CD14-positive monocyte (primary cell): ENCODE data around the gene TUBAL3. TPM values are rescaled to one million over a fixed set of nuclear protein-coding genes. Genes with fewer than 3 reads are reported as not detected.
A peak's percentile ranks its signal among the peaks of the same experiment; 100 is the strongest.
"Not testable (repeated sequence)": the region's sequence is repeated elsewhere in the genome, so short reads cannot be mapped to it uniquely, and the experiment has no call there.

Experiments used
- DNase-seq, 3 donors: peaks; one replicate each; pipeline ENCODE4 v3.0.0-alpha.2; 2011 to 2022
- H2AFZ ChIP-seq: 2 replicates; pipeline ENCODE4 v1.6.0; 2012; ENCODE audit warnings: mild to moderate bottlenecking, low read depth, low read length, inconsistent platforms; ENCODE audit not compliant: insufficient read depth, poor library complexity, severe bottlenecking
- H3K27ac ChIP-seq, 2 donors: 1 replicate in 1 of 2; 2 replicates in 1 of 2; pipeline ENCODE4 v1.5.1; 2012 to 2013; ENCODE audit warnings: low read length in 2 of 2, control low read depth in 1 of 2, inconsistent platforms in 1 of 2, low read depth in 1 of 2, mild to moderate bottlenecking in 1 of 2
- H3K27me3 ChIP-seq, 2 donors: one replicate each; pipeline versions ENCODE4 v1.6.0 to v1.6.1; 2011 to 2013; ENCODE audit warnings: low read length in 2 of 2; ENCODE audit not compliant: control insufficient read depth in 2 of 2, insufficient read depth in 2 of 2
- H3K36me3 ChIP-seq, 2 donors: replicated peaks in 1 of 2; 1 replicate in 1 of 2; 2 replicates in 1 of 2; pipeline versions ENCODE4 v1.5.1 to v1.6.1; 2012 to 2013; ENCODE audit warnings: low read length in 2 of 2, control low read depth in 1 of 2, inconsistent platforms in 1 of 2, mild to moderate bottlenecking in 1 of 2; ENCODE audit not compliant: insufficient read depth in 2 of 2, control insufficient read depth in 1 of 2
- H3K4me1 ChIP-seq, 2 donors: 1 replicate in 1 of 2; 2 replicates in 1 of 2; pipeline versions ENCODE4 v1.5.1 to v1.6.1; 2012 to 2013; ENCODE audit warnings: low read length in 2 of 2, control low read depth in 1 of 2, inconsistent platforms in 1 of 2, mild to moderate bottlenecking in 1 of 2, moderate library complexity in 1 of 2; ENCODE audit not compliant: insufficient read depth in 2 of 2, control insufficient read depth in 1 of 2
- H3K4me2 ChIP-seq: replicated peaks from 2 replicates; pipeline ENCODE3; 2012; ENCODE audit warnings: low read length, moderate library complexity, mild to moderate bottlenecking; ENCODE audit not compliant: poor library complexity, severe bottlenecking; ENCODE audit errors: extremely low read depth
- H3K4me3 ChIP-seq, 3 experiments: fragments of 200-600 bp in 1 of 3; sonication (generic) in 1 of 3; replicated peaks in 1 of 3; 1 replicate in 2 of 3; 2 replicates in 1 of 3; pipeline ENCODE4 v1.5.1; 2011 to 2013; ENCODE audit warnings: low read length in 3 of 3, mild to moderate bottlenecking in 3 of 3, control low read depth in 2 of 3, low read depth in 2 of 3, inconsistent platforms in 1 of 3, moderate library complexity in 1 of 3
- H3K79me2 ChIP-seq: 2 replicates; pipeline ENCODE4 v1.6.0; 2012; ENCODE audit warnings: mild to moderate bottlenecking, control low read depth, inconsistent platforms, low read length, moderate library complexity; ENCODE audit not compliant: insufficient read depth
- H3K9ac ChIP-seq: 2 replicates; pipeline ENCODE4 v1.6.0; 2017; ENCODE audit warnings: low read length, mild to moderate bottlenecking; ENCODE audit not compliant: insufficient read depth, poor library complexity, severe bottlenecking
- H3K9me3 ChIP-seq, 2 donors: replicated peaks in 1 of 2; 1 replicate in 1 of 2; 2 replicates in 1 of 2; pipeline versions ENCODE4 v1.5.1 to v1.6.1; 2012 to 2013; ENCODE audit warnings: low read length in 2 of 2, control low read depth in 1 of 2; ENCODE audit not compliant: control insufficient read depth in 1 of 2, insufficient read depth in 1 of 2
- H4K20me1 ChIP-seq: 2 replicates; pipeline ENCODE4 v1.6.0; 2012; ENCODE audit warnings: mild to moderate bottlenecking, low read length, control low read depth, moderate library complexity; ENCODE audit not compliant: insufficient read depth
- H3K27ac Mint-ChIP-seq, 7 donors: one replicate each; pipeline ENCODE4 v1.8.0; 2020; ENCODE audit warnings: mild to moderate bottlenecking in 7 of 7, mixed read lengths in 7 of 7, moderate library complexity in 6 of 7, inconsistent platforms in 2 of 7
- H3K27me3 Mint-ChIP-seq, 3 donors: one replicate each; pipeline ENCODE4 v1.8.0; 2021 to 2022; ENCODE audit warnings: low read depth in 3 of 3, mild to moderate bottlenecking in 3 of 3, mixed read lengths in 3 of 3, moderate library complexity in 3 of 3, inconsistent platforms in 1 of 3
- H3K36me3 Mint-ChIP-seq, 2 donors: one replicate each; pipeline ENCODE4 v1.8.0; 2020; ENCODE audit warnings: mixed read lengths in 2 of 2, inconsistent platforms in 1 of 2, mild to moderate bottlenecking in 1 of 2
- H3K4me1 Mint-ChIP-seq: one replicate; pipeline ENCODE4 v1.8.0; 2020; ENCODE audit warnings: mild to moderate bottlenecking, mixed read lengths
- H3K4me3 Mint-ChIP-seq, 2 donors: one replicate each; pipeline ENCODE4 v1.8.0; 2020; ENCODE audit warnings: mild to moderate bottlenecking in 2 of 2, mixed read lengths in 2 of 2, moderate library complexity in 1 of 2
- H3K9me3 Mint-ChIP-seq, 7 donors: one replicate each; pipeline ENCODE4 v1.8.0; 2020 to 2022; ENCODE audit warnings: mixed read lengths in 7 of 7, mild to moderate bottlenecking in 6 of 7, moderate library complexity in 6 of 7, inconsistent platforms in 2 of 7
- WGBS: methylation state at CpG from one replicate; pipeline ENCODE4 v1.1.5; 2013; ENCODE audit warnings: missing lambda C conversion rate; ENCODE audit not compliant: insufficient coverage; 5-methylcytosine and 5-hydroxymethylcytosine counted together
- intact Hi-C, 2 donors: fragments of 100-400 bp; cut with micrococcal nuclease; formaldehyde crosslinking; loops; one replicate each; pipeline versions ENCODE4 v1.15.0 to v1.15.1; 2023
- polyA plus RNA-seq, 3 donors: library from polyadenylated mRNA; depleted of rRNA in 1 of 3; unstranded in 2 of 3; stranded (reverse) in 1 of 3; fragments of 300-500 nt in 2 of 3; fragments of >200 nt in 1 of 3; fragmentation: Illumina TruSeq in 2 of 3; gene quantifications; 1 replicate in 2 of 3; 2 replicates in 1 of 3; pipeline ENCODE4 v1.2.3, GENCODE V29; 2012 to 2021
- TF ChIP-seq, protein P1 (sequence below): fragments of 200-600 bp; IDR thresholded peaks from one replicate; pipeline ENCODE4 v1.8.0; 2022; ENCODE audit warnings: antibody characterized with exemption, mild to moderate bottlenecking

The TUBAL3 gene
- polyA plus RNA-seq, 3 donors, result not detected

DNA sequence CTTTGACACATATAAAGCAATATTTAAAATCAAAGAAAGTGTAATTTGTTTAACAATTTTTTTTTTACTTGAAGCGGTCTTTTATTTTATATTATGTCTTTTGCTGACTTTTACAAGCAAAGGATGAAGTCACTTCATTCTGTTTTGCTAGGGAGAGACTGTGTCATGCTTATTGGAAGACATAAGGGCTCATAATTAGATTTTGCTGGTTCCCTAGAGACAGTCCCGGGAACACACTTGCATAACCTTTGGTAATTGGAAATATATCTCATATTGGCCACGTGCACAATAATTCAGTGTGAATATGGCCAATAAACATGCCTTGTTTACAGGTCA, 7.3 kb upstream of the TUBAL3 start:
- H3K4me1 ChIP-seq, result peaks cover 8 to 9% of the 10 kb centered on the region in 2 donors
- peaks cover 0 to 6% of the 10 kb centered on the region in 2 donors for H3K9me3 ChIP-seq
- TF ChIP-seq, protein P1, sequence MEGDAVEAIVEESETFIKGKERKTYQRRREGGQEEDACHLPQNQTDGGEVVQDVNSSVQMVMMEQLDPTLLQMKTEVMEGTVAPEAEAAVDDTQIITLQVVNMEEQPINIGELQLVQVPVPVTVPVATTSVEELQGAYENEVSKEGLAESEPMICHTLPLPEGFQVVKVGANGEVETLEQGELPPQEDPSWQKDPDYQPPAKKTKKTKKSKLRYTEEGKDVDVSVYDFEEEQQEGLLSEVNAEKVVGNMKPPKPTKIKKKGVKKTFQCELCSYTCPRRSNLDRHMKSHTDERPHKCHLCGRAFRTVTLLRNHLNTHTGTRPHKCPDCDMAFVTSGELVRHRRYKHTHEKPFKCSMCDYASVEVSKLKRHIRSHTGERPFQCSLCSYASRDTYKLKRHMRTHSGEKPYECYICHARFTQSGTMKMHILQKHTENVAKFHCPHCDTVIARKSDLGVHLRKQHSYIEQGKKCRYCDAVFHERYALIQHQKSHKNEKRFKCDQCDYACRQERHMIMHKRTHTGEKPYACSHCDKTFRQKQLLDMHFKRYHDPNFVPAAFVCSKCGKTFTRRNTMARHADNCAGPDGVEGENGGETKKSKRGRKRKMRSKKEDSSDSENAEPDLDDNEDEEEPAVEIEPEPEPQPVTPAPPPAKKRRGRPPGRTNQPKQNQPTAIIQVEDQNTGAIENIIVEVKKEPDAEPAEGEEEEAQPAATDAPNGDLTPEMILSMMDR, result no peak
- H4K20me1 ChIP-seq, result no peaks in the 10 kb centered on the region
- H3K27me3 ChIP-seq, result no peaks in the 10 kb centered on the region
- Mint-ChIP-seq H3K9me3 (peaks cover 0 to 10% (median 5%) of the 10 kb centered on the region in 7 donors), H3K27ac (peak overlapping the region in 1 of 7 donors; percentile 10), H3K4me3 (peak overlapping the region in 1 of 2 donors; percentile 93), H3K36me3 (peaks cover 2 to 4% of the 10 kb centered on the region in 2 donors), H3K4me1 (peaks cover 3% of the 10 kb centered on the region), H3K27me3 (peaks cover 0 to 4% (median 2%) of the 10 kb centered on the region in 3 donors)
- peak overlapping the region in 1 of 2 donors; percentile 60 for H3K27ac ChIP-seq
- peaks cover 41% of the 10 kb centered on the region for H3K79me2 ChIP-seq
- WGBS, result no CpG with 5 or more reads among the region's 3 CpGs
- intact Hi-C loops, result no loop called here
- peak overlapping the region; percentile 77 for H3K9ac ChIP-seq
- no peaks in the 10 kb centered on the region for H3K36me3 ChIP-seq
- no peak for DNase-seq
- H3K4me2 ChIP-seq, result peak overlapping the region; percentile 76
- peak overlapping the region; percentile 62 to 92 (median 80) for H3K4me3 ChIP-seq
- peak overlapping the region; percentile 86 for H2AFZ ChIP-seq

DNA sequence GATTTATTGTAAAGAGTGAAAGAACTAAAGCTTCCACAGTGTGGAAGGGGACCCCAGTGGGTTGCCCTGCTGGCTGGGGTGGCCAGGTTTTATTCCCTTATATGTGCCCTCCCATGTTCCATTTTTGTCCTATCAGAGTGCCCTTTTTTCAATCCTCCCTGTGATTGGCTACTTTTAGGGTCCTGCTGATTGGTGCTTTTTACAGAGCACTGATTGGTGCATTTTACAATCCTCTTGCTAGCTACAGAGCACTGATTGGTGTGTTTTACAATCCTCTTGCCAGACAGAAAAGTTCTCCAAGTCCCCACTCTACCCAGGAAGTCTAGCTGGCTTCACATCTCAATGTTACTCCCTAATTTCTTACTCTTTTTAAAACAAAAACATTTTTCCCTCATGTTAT, 6.2 kb upstream of the TUBAL3 start:
- H3K27me3 Mint-ChIP-seq, H3K4me1 ChIP-seq, H3K9me3 ChIP-seq, H3K27ac ChIP-seq, H3K4me2 ChIP-seq, H3K9ac ChIP-seq, H3K36me3 ChIP-seq, H3K27ac Mint-ChIP-seq, H3K4me3 ChIP-seq, H3K4me1 Mint-ChIP-seq, intact Hi-C loops, H3K4me3 Mint-ChIP-seq, H2AFZ ChIP-seq, H3K27me3 ChIP-seq, DNase-seq, H3K36me3 Mint-ChIP-seq, H4K20me1 ChIP-seq, H3K9me3 Mint-ChIP-seq: not testable (repeated sequence)
- peaks cover 29% of the 10 kb centered on the region for H3K79me2 ChIP-seq
